ENCODE data around the gene TEDDM1. TPM values are rescaled to one million over a fixed set of nuclear protein-coding genes. Genes with fewer than 3 reads are reported as not detected.

The TEDDM1 gene
- total RNA-seq, 3 donors from 2014 or later: not detected

DNA sequence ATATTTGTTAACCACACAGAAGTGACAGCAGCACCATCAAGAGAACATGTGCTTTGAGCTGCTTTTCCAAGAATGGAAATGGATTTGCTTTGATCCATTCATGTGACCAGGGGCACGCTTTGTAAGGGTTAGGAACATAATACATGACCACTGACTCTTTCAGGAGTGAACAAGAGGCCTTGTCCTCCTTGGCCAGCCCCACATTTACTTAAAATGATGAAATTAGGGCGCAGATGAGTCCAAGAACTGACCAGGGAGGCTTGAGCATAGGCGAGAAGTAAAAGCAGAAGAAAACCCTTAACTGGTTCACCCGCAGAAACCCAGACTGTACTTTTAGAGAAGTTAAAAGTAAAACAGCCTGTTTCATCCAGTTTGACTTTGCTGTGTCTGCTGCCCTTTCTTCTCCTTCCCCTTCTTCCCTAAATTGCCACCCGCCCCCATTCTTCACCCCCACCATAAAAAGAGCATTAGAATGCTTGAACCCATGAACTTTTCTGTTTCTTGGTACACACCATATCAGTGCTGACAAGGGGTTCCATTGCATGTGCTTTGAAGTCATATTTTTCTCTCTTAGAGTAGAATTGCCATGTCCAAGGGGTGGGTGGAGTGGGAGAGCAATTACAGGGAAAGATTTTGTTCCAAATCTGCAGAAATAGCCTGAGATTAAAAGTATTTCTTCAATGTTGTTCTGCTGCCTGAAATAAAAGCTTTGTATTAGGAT is 6.3 kb downstream of the TEDDM1 start:
- TF ChIP-seq, protein P1, sequence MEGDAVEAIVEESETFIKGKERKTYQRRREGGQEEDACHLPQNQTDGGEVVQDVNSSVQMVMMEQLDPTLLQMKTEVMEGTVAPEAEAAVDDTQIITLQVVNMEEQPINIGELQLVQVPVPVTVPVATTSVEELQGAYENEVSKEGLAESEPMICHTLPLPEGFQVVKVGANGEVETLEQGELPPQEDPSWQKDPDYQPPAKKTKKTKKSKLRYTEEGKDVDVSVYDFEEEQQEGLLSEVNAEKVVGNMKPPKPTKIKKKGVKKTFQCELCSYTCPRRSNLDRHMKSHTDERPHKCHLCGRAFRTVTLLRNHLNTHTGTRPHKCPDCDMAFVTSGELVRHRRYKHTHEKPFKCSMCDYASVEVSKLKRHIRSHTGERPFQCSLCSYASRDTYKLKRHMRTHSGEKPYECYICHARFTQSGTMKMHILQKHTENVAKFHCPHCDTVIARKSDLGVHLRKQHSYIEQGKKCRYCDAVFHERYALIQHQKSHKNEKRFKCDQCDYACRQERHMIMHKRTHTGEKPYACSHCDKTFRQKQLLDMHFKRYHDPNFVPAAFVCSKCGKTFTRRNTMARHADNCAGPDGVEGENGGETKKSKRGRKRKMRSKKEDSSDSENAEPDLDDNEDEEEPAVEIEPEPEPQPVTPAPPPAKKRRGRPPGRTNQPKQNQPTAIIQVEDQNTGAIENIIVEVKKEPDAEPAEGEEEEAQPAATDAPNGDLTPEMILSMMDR (IDR thresholded peaks at IDR 0.05): no peak
- H3K9me3 ChIP-seq: no peaks in the 10 kb centered on the region
- DNase-seq (no peak), ATAC-seq (no peak)
- no peak overlapping the region for H3K4me3 ChIP-seq
- no peaks in the 10 kb centered on the region for H3K36me3 ChIP-seq (ENCODE audit: low read depth)
- H3K4me1 ChIP-seq (ENCODE audit: low read depth): peaks cover 10% of the 10 kb centered on the region
- intact Hi-C loops (cut with DNase I, micrococcal nuclease): loop anchor here (5.0 to 10.0 kb wide), 3 partner anchors 89 to 309 kb away; no protein-coding TSS in a partner anchor

DNA sequence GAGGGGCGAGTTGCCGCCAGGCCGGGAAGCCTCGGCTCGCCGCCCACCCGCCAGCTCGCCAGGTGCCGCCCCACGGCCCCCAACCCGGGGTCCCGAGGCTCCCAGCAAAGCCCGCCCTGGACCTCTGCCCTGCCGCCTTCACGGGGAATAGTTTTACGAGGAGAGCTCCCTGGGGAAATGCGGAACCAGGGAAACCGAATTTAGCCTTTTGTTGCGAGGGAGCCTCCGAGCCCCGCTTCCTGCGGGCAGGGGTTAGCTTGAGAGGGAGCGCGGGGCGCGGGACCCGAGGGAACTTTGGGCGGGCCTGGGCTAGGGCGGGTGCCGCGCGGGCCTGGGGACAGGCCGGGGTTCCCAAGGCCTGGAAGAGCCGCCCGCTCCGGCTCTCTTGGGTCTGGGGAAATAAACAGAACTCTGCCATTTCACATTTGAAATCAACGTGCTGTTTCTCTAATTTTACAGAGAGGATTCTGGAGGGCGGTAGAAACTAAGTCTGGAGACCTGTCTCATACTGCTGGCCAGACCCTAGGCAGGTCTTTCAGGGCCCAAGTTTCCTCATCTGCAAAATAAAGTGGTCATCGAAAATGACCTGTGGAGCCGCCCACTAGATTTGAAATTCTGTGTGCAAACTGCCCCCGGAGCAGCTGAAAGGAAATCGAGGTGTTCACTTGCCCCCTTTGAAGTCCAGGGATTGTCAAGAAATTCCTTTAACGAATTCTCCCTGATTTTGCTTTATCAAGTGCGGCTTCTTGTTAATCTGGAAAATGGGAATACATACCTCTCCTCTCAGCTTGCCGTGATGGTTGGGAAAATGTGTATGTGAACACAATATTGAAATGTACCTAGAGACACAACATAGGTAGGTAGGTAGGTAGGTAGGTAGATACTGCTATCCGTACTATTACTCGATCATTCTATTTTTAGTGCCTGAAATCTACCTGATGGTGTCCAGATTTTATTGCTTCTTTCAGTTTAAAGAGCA is 8.1 kb downstream of the TEDDM1 start:
- ATAC-seq (peak; percentile 38), DNase-seq (peak in 2 of 3 donors; percentile 55 to 74)
- Histone ChIP-seq H3K9me3 (no peaks in the 10 kb centered on the region), H3K4me3 (peak overlapping the region; percentile 91), H3K36me3 (ENCODE audit: low read depth) (peaks cover 1% of the 10 kb centered on the region), H3K4me1 (ENCODE audit: low read depth) (peaks cover 20% of the 10 kb centered on the region)
- TF ChIP-seq, protein P1 (IDR thresholded peaks at IDR 0.05): no peak
- intact Hi-C loops (cut with DNase I, micrococcal nuclease): loop anchor here (5.0 to 10.0 kb wide), 3 partner anchors 88 to 308 kb away; no protein-coding TSS in a partner anchor

DNA sequence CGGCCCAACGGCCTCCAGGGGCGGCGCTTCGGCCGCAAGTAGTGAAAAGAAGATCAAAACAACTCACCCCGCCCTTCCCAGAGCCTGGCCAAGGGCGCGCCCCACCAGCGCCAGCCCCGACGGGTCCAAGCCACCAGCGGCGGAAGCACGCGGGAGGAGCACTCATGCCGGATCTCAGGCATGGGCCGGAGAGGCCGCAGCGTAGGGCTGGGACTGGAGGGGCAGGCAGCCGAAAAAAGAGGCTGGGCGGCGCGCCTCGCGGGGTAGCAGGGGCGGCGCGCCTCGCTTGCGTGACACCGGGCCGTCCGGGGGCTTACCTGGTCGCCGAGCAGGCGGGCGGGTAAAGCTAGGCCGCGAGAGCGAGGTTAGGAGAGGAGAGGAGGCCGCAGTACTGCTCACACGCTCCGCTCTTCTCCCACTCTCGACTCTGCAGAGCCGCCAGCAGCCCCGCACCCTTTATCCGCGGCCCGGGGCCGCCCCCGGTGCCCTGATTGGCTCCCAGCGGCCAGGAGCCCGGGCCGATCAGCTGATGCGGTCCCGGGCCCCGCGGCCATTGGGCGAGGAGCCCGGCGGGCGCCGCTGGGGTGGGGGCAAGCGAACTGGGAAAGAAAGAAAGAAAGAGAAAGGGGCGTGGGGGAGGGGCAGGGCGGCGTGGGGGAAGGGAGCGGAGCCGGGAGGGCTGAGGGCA is 9.0 kb downstream of the TEDDM1 start, which contains the start of gene GLUL:
GLUL (minus strand) TSS at position 429 of the 688 bp plus-strand sequence. CDS start 3,053 bp downstream, outside the sequence.
- DNase-seq: peak; percentile 94 to 96 (median 94)
- TF ChIP-seq, protein P1 (IDR thresholded peaks at IDR 0.05): no peak
- no peaks in the 10 kb centered on the region for H3K9me3 ChIP-seq
- ATAC-seq: peak; percentile 90
- intact Hi-C loops (cut with DNase I, micrococcal nuclease): loop anchor here (5.0 to 10.0 kb wide), 3 partner anchors 87 to 307 kb away; no protein-coding TSS in a partner anchor
- peaks cover 19% of the 10 kb centered on the region for H3K4me1 ChIP-seq (ENCODE audit: low read depth)
- H3K4me3 ChIP-seq: peak within 1 kb of the TSS; percentile 91
- H3K36me3 ChIP-seq (ENCODE audit: low read depth): peaks cover 10% of the 10 kb centered on the region

DNA sequence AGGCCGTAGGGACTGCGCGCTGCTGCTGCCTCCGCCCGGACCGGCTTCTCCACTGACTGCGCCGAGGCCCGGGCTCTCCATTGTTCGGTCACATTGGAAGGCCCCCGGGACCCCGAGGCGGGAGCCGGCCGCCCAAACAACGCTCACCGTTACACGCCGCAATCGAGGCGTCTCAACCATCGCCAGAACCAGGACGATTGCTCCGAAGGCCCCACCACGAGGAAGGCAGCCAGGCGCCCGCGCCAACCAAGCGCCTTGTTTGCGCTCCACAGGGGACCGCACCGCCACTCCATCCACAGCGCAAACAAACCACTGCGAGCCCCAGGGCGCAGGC is 9.5 kb downstream of the TEDDM1 start:
- Histone ChIP-seq H3K4me3 (peak overlapping the region; percentile 91), H3K4me1 (ENCODE audit: low read depth) (peaks cover 18% of the 10 kb centered on the region), H3K9me3 (no peaks in the 10 kb centered on the region), H3K36me3 (ENCODE audit: low read depth) (peaks cover 15% of the 10 kb centered on the region)
- ATAC-seq (no peak), DNase-seq (no peak)
- TF ChIP-seq, protein P1 (IDR thresholded peaks at IDR 0.05): no peak
- intact Hi-C loops (cut with DNase I, micrococcal nuclease): loop anchor here (5.0 to 10.0 kb wide), 3 partner anchors 86 to 306 kb away; no protein-coding TSS in a partner anchor

DNA sequence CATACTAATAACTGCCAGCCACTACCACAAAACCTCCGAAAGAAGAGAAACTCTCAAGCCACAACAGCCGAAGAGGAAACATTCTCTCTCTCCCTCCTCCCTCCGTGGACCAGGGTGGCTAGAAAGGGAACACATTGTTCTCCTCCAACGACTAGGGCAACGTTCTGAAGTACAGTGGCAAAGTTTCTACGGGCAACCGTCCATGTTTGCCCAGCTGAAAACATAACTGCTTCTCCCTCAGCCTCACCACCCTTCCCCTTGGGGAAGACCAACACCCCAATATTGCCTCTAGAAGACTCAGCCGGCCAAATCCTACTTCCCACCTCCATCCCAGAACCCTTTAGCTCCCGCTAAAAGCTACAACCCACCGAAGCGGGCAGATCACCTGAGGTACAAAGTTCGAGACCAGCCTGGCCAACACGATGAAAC is 10.8 kb downstream of the TEDDM1 start:
- DNase-seq (peak in 2 of 3 donors; percentile 30 to 45), ATAC-seq (no peak)
- no peaks in the 10 kb centered on the region for H3K9me3 ChIP-seq
- intact Hi-C loops (cut with DNase I, micrococcal nuclease): loop anchor here (5.0 to 10.0 kb wide), 3 partner anchors 85 to 305 kb away; no protein-coding TSS in a partner anchor
- H3K4me1 ChIP-seq (ENCODE audit: low read depth): peaks cover 18% of the 10 kb centered on the region
- TF ChIP-seq, protein P1 (IDR thresholded peaks at IDR 0.05): no peak
- peak overlapping the region; percentile 91 for H3K4me3 ChIP-seq
- peaks cover 15% of the 10 kb centered on the region for H3K36me3 ChIP-seq (ENCODE audit: low read depth)
